ENCODE results near the gene GAS6. TPM values are rescaled to one million over a fixed set of nuclear protein-coding genes. Genes with fewer than 3 reads are reported as not detected.

Gene GAS6
- total RNA-seq, 3 donors from 2014 or later: 101 to 168 (median 113) TPM

GRCh38 chr13:113803409-113804016 lies 60.4 kb downstream of the GAS6 start:
- DNase-seq (peak in 2 of 3 donors; percentile 12 to 40), ATAC-seq (no peak)
- intact Hi-C loops (cut with DNase I, micrococcal nuclease): no loop called here
- Histone ChIP-seq H3K4me1 (ENCODE audit: low read depth) (no peaks in the 10 kb centered on the region), H3K4me3 (no peak overlapping the region), H3K36me3 (ENCODE audit: low read depth) (no peaks in the 10 kb centered on the region), H3K9me3 (peaks cover 5% of the 10 kb centered on the region)
- TF ChIP-seq, protein P1, sequence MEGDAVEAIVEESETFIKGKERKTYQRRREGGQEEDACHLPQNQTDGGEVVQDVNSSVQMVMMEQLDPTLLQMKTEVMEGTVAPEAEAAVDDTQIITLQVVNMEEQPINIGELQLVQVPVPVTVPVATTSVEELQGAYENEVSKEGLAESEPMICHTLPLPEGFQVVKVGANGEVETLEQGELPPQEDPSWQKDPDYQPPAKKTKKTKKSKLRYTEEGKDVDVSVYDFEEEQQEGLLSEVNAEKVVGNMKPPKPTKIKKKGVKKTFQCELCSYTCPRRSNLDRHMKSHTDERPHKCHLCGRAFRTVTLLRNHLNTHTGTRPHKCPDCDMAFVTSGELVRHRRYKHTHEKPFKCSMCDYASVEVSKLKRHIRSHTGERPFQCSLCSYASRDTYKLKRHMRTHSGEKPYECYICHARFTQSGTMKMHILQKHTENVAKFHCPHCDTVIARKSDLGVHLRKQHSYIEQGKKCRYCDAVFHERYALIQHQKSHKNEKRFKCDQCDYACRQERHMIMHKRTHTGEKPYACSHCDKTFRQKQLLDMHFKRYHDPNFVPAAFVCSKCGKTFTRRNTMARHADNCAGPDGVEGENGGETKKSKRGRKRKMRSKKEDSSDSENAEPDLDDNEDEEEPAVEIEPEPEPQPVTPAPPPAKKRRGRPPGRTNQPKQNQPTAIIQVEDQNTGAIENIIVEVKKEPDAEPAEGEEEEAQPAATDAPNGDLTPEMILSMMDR (IDR thresholded peaks at IDR 0.05): no peak

DNA sequence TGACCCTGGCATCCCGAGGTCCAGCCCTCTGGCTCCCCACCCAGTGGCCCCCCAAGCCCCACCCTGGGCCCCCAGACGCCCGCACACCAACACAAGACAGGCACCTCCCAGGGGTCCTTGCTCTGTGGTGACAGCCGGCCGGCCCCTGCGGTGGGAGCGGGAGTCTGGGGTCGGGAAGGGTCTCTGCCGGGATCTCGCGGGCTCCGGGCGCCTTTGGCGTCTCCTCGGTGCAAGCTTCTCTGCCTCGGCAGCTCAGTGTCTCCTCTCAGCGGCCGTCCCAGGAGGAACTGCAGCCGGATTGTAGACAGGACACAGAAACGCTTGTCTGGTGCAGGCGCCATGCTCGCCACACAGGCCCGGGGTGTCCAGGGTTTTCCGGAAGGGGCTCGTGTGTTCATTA lies 61.1 kb downstream of the GAS6 start:
- Histone ChIP-seq H3K36me3 (ENCODE audit: low read depth) (no peaks in the 10 kb centered on the region), H3K4me3 (no peak overlapping the region), H3K4me1 (ENCODE audit: low read depth) (no peaks in the 10 kb centered on the region), H3K9me3 (no peaks in the 10 kb centered on the region)
- TF ChIP-seq, protein P1 (IDR thresholded peaks at IDR 0.05): no peak
- DNase-seq (no peak), ATAC-seq (peak; percentile 40)
- intact Hi-C loops (cut with DNase I, micrococcal nuclease): no loop called here

DNA sequence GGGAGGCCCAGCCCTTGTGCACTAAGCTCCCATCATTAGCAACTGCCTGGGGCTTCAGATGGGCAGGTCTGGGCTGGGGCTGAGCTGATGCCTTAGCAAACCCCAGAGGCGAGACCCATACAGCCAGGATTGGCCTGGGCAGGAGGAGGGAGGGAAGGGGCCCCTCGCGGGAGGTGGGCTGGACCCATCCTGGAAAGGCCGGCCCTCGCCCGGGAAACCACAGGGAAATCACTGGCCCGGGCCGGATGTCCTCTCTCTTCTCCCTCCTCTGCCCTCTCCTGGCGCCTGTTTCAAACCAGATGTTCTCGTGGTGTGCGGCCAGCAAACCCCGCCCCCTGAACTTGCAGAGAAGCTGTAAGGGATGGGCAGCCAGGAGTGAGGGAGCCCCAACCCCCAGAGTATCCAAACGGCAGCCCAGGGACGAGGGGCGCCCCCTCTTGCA lies 61.8 kb downstream of the GAS6 start:
- ATAC-seq: peak; percentile 60
- peak in 2 of 3 donors; percentile 47 to 60 for DNase-seq
- no peaks in the 10 kb centered on the region for H3K4me1 ChIP-seq (ENCODE audit: low read depth)
- intact Hi-C loops (cut with DNase I, micrococcal nuclease): no loop called here
- TF ChIP-seq, protein P1 (IDR thresholded peaks at IDR 0.05): no peak
- H3K4me3 ChIP-seq: no peak overlapping the region
- H3K36me3 ChIP-seq (ENCODE audit: low read depth): no peaks in the 10 kb centered on the region
- no peaks in the 10 kb centered on the region for H3K9me3 ChIP-seq

DNA sequence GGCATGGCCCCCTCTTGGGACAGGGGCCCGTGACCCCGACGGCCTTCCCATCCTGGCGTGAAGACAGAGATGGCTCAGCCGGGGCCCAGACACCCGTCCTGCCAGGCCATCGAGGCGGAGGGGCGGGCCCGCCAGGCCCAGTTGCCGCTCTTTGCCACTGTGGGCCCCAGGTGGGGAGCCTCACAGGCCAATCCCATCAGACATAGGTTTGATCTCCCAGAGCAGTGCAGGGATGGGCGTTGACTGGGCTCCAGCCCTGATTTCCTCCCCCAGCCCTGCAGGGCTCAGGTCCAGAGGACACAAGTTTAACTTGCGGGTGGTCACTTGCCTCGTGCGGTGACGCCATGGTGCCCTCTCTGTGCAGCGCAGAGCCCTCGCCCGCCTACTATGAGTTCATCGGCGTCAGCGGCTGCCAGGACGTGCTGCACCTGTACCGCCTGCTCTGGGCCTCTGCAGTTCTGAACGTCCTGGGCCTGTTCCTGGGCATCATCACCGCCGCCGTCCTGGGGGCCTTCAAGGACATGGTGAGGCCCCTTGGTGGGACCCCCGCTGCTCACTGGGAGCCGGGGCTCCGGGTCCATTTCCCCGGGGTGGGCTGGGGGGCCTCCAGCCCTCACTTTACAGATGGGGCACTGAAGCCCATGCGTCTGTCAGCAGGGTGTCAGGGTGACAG lies 62.5 kb downstream of the GAS6 start:
- DNase-seq (peak in 1 of 3 donors; percentile 40), ATAC-seq (no peak)
- intact Hi-C loops (cut with DNase I, micrococcal nuclease): no loop called here
- Histone ChIP-seq H3K36me3 (ENCODE audit: low read depth) (no peaks in the 10 kb centered on the region), H3K4me1 (ENCODE audit: low read depth) (no peaks in the 10 kb centered on the region), H3K9me3 (no peaks in the 10 kb centered on the region), H3K4me3 (no peak overlapping the region)
- TF ChIP-seq, protein P1 (IDR thresholded peaks at IDR 0.05): no peak

- ATAC-seq (no peak), DNase-seq (no peak)
- Histone ChIP-seq H3K36me3 (ENCODE audit: low read depth) (no peaks in the 10 kb centered on the region), H3K4me3 (no peak overlapping the region), H3K4me1 (ENCODE audit: low read depth) (no peaks in the 10 kb centered on the region), H3K9me3 (no peaks in the 10 kb centered on the region)
- TF ChIP-seq, protein P1 (IDR thresholded peaks at IDR 0.05): no peak
- intact Hi-C loops (cut with DNase I, micrococcal nuclease): no loop called here
Observed at GRCh38 chr13:113800576-113800926, 63.3 kb downstream of the GAS6 start.
